ENCODE results near the gene IQCK. TPM values are rescaled to one million over a fixed set of nuclear protein-coding genes. Genes with fewer than 3 reads are reported as not detected.
"Not testable (repeated sequence)": the region's sequence is repeated elsewhere in the genome, so short reads cannot be mapped to it uniquely, and the experiment has no call there.

The IQCK gene
- total RNA-seq, 2 experiments from 2014 or later = 1.6 to 2.1 TPM

DNA sequence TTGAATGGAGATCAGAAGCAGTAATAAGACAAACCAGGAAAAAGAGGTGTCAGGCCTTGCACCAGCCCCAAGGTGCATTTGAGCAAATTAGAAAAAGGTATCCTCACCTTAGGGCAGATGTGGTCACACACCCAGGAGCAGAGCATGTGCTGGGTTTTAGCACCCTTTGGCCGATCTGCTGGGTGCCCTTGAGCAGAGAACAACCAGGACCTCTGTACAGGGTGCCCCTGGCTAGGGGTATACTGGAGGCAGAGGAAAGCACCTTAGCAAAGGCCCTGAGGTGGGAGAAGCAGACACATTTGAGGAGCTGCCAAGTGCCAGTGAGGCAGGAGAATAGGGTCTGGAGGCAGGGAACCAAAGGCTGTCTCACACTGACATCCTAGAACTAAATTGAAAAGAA, 67.0 kb downstream of the IQCK start:
- H3K4me3 Mint-ChIP-seq = no peak overlapping the region
- ATAC-seq (ENCODE audit: low read depth) (no peak), DNase-seq (no peak)
- POLR2A ChIA-PET = no interaction called here
- no peaks in the 10 kb centered on the region for H3K27me3 Mint-ChIP-seq
- H3K4me1 Mint-ChIP-seq = no peaks in the 10 kb centered on the region
- H3K36me3 Mint-ChIP-seq = no peaks in the 10 kb centered on the region
- H3K9me3 Mint-ChIP-seq = no peaks in the 10 kb centered on the region
- no peak overlapping the region for H3K27ac Mint-ChIP-seq

DNA sequence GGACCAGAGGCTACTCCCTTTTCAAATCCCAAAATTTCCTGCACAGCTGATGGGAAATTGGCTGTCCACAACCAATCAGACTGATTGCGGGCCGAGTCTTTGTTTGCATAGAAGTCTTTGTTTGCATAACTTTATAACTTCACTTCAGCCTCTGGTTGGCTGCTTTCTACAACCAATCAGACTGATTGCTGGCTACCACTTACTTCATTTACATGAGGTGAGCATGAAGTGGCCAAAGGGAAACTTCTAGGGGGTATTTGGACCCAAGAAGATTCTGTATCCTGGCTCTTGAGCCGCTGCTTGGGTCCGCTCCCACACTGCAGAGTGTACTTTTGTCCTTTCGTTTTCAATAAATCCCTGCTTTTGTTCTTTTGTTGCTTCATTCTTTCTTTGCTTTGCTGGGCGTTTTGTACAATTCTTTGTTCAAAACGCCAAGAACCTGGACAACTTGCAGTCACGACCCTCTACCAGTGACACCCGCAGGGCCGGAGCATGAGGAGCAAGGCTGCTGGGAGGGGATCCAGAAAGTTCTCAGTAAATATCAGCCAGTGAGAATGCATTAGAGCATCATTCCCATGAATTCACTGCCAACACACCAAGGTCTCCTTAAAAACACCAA, 67.5 kb downstream of the IQCK start:
- no peak overlapping the region for H3K27ac Mint-ChIP-seq
- H3K36me3 Mint-ChIP-seq = no peaks in the 10 kb centered on the region
- POLR2A ChIA-PET = no interaction called here
- no peaks in the 10 kb centered on the region for H3K4me1 Mint-ChIP-seq
- DNase-seq (no peak), ATAC-seq (ENCODE audit: low read depth) (no peak)
- no peak overlapping the region for H3K4me3 Mint-ChIP-seq
- H3K27me3 Mint-ChIP-seq = no peaks in the 10 kb centered on the region
- no peaks in the 10 kb centered on the region for H3K9me3 Mint-ChIP-seq

DNA sequence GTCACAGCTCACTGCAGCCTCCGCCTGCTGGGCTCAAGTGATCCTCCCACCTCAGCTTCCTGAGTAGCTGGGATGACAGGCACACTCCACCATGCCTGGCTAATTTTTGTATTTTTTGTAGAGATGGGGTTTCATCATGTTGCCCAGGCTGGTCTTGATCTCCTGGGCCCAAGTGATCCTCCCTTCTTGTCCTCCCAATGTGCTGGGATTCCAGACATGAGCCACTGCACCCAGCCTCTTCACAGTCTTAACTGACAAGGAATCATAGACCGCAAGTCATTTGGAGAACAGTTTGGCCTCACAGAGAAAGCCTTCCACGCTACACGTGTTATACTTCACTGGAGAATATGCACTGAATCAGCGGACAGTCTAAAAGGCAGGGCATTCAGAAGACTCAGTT, 83.3 kb downstream of the IQCK start:
- H3K27me3 Mint-ChIP-seq; H3K9me3 Mint-ChIP-seq; H3K27ac Mint-ChIP-seq; DNase-seq; ATAC-seq (ENCODE audit: low read depth); H3K4me3 Mint-ChIP-seq; POLR2A ChIA-PET: not testable (repeated sequence)
- Mint-ChIP-seq H3K4me1 (peaks cover 18% of the 10 kb centered on the region), H3K36me3 (peaks cover 13% of the 10 kb centered on the region)

DNA sequence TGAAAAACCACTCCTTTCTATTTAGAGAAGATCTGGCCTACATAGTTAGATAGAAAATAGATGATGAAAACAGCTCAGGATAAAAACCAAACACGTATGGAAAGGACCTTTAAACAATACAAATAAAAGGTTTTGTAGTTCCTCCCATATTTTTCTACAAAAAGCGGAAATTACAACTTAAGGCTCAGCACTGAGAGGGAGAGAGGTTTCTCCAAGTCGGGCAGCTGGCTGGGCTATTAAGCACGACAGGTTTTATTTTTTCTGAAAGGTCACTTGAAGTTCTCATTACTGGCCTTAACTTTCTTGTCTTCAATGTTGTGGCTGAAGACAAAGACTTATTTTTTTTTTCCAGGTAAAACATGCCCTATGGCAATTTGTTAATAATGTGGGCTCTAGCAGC, 83.8 kb downstream of the IQCK start:
- ATAC-seq (ENCODE audit: low read depth); H3K27me3 Mint-ChIP-seq; H3K9me3 Mint-ChIP-seq; DNase-seq; H3K27ac Mint-ChIP-seq; POLR2A ChIA-PET; H3K4me3 Mint-ChIP-seq: not testable (repeated sequence)
- Mint-ChIP-seq H3K36me3 (peaks cover 13% of the 10 kb centered on the region), H3K4me1 (peaks cover 18% of the 10 kb centered on the region)

DNA sequence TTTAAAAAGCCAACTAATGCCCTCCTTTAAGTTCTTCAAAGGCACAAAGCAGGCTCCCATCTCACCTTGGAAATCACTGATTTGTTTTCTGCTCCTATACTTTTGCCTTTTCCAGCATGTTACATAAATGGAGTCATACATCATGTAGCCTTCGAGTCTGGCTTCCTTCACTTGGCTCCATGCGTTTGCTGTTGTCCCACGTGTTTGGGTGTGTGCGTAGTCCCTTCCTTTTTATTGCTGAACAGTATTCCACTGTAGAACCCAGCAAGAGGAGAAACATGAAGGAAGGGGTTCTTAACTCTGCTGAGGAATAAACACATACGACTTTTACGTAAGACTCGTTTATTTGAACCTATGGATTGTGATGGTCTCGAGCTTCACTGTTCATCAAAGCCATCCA, 84.5 kb downstream of the IQCK start:
- Mint-ChIP-seq H3K27ac (no peak overlapping the region), H3K4me1 (peaks cover 18% of the 10 kb centered on the region), H3K9me3 (peaks cover 9% of the 10 kb centered on the region), H3K4me3 (no peak overlapping the region), H3K36me3 (peaks cover 18% of the 10 kb centered on the region), H3K27me3 (no peaks in the 10 kb centered on the region)
- DNase-seq (no peak), ATAC-seq (ENCODE audit: low read depth) (no peak)
- POLR2A ChIA-PET = no interaction called here

DNA sequence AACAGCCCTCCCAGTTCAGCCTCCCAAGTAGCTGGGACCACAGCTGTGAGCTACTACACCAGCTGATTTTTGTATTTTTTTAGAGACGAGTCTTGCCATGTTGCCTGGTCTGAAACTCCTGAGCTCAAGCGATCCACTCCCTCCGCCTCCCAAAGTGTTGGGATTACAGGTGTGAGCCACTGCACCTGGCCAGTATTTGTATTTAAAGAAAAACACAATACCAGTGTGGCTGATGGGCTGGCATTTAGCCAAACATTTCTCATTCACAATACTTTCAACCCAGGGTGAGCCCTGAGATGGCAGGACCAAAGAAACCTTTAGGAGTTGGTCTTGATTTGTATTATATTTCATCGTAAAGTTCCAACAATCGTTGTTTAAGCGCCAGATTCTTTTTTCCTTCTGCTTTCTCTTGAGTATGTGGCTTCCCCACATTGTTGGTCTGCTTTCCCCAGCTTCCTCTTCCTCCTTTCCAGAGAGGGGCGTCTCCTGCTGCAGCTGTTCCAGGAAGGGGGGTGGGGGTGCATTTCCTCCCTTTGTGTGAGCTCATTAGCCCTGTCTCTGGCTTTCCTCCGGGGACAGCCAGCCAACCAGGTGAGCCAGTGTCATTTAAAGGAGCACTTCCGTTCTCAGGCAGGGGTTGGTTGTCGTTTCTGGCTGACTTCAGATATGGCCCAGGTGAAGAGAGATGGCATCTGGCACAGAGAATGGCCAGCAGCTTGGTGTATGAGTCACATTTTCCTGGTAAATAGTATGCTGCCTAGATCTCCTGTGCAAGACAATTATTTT, 86.7 kb downstream of the IQCK start:
- H3K27me3 Mint-ChIP-seq = peaks cover 3% of the 10 kb centered on the region
- peak overlapping the region; percentile 90 for H3K27ac Mint-ChIP-seq
- peak; percentile 95 for ATAC-seq (ENCODE audit: low read depth)
- POLR2A ChIA-PET = no interaction called here
- H3K4me1 Mint-ChIP-seq = peaks cover 32% of the 10 kb centered on the region
- H3K4me3 Mint-ChIP-seq = peak overlapping the region; percentile 73
- H3K9me3 Mint-ChIP-seq = peaks cover 9% of the 10 kb centered on the region
- H3K36me3 Mint-ChIP-seq = peaks cover 18% of the 10 kb centered on the region
- peak; percentile 56 for DNase-seq

DNA sequence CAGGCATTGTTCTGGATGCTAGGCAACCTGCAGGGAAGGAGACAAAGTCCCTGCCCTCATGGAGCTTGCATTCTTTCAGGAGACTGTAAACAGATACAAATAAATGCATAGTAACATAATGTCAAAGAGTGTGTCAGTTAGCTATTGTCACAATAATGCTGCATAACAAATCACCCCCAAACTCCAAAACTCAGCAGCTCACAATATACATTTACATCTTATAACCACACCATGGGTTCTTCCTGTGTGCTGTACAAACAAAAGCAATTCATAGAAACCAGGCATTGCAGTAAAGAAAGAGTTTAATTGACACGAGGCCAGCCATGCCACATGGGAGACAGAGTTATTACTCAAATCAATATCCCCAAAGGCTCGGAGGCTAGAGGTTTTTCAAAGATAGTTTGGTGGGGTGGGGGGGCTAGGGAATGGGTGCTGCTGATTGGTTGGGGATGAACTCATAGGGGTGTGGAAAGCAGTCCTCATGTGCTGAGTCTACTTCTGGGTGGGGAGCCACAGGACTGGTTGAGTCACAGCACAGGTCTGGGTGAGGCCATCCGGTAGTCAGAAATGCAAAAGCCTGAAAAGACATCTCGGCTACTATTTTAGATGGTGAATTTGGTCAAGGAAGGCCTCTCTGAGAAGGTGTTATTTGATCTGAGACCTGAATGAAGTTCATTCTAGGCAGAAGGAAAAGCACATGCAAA, 87.5 kb downstream of the IQCK start:
- ATAC-seq (ENCODE audit: low read depth) (no peak), DNase-seq (no peak)
- H3K4me3 Mint-ChIP-seq = peak overlapping the region; percentile 73
- H3K27ac Mint-ChIP-seq = peak overlapping the region; percentile 90
- peaks cover 9% of the 10 kb centered on the region for H3K9me3 Mint-ChIP-seq
- H3K27me3 Mint-ChIP-seq = peaks cover 3% of the 10 kb centered on the region
- peaks cover 32% of the 10 kb centered on the region for H3K4me1 Mint-ChIP-seq
- POLR2A ChIA-PET = interaction anchor here (0.6 kb wide), 1 partner anchor 52 kb away, joined by 4 read pairs; no protein-coding TSS in a partner anchor
- H3K36me3 Mint-ChIP-seq = peaks cover 18% of the 10 kb centered on the region

DNA sequence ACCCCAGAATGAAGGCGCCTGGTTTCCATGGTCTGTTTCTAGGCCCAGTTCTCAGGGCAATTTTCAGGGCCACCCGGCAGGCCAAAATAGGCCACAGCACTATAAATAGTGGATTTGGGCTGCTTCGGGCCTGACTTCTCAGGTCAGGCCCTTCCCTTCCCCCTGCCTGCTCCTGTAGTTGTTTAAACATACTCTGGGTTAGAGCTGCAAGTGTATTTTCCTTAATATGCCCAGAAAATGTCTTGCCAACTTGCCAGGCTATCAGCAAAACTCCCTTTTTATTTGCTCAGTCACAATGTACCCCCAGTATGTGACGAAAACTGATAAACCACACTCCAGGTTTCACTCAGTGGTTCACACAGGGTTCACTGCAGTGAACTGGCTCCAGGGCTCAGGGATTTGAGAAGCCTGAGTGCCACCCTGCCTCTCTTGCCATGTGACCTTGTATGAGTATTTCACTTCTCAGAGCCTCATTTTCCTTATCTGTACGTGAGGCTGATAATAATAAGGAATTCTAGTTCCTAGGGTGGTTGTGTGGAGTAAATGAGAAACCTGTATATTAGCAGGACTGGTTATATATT, 90.1 kb downstream of the IQCK start:
- no peak overlapping the region for H3K27ac Mint-ChIP-seq
- peaks cover 32% of the 10 kb centered on the region for H3K4me1 Mint-ChIP-seq
- peaks cover 3% of the 10 kb centered on the region for H3K27me3 Mint-ChIP-seq
- H3K4me3 Mint-ChIP-seq = no peak overlapping the region
- DNase-seq = no peak
- H3K9me3 Mint-ChIP-seq = peaks cover 14% of the 10 kb centered on the region
- peaks cover 18% of the 10 kb centered on the region for H3K36me3 Mint-ChIP-seq
- no peak for ATAC-seq (ENCODE audit: low read depth)
- POLR2A ChIA-PET = no interaction called here

DNA sequence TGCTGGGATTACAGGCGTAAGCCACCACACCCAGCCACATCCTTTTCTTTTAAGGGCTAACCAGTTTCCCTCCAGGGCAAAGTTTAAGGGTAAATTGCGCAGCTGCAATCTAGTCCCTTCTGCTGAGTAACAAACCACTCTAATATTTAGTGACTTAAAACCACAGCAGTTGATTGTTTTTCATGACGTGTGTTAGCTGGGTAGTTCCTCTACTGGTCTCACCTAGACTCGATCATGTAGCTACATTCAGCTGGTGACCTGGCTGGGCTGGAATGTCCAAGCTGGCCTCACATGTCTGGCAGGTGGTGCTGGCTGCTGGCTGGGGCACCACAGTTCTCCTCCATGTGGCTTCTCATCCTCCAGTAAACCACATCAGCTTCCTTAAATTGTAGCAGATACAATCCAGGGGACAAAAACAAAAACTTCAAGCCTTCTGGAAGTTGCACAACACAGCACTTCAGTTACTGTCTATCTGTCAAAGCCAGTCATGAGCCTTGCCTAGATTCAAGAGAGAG, 91.1 kb downstream of the IQCK start:
- ATAC-seq (ENCODE audit: low read depth) (no peak), DNase-seq (no peak)
- POLR2A ChIA-PET = no interaction called here
- Mint-ChIP-seq H3K9me3 (peaks cover 18% of the 10 kb centered on the region), H3K4me1 (peaks cover 31% of the 10 kb centered on the region), H3K4me3 (no peak overlapping the region), H3K27ac (no peak overlapping the region), H3K27me3 (peaks cover 3% of the 10 kb centered on the region), H3K36me3 (peaks cover 18% of the 10 kb centered on the region)

DNA sequence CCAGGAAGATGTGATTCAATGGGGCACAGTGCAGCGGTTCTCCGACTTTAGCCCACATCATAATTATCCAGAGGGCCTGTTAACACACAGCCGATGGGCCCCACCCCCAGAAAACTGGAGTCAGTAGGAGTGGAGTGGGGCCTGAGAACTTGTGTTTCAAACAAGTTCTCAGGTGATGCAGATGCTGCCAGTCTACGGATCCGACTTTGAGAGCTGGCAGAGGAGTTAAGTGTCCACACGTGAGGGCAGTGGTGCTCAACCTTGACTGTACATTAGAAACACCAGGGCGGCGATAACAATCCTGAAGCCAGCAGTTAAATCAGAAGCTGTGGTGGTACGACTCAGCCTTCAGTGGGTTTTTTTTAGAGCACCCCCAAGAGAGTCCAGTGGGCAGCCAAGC, 91.6 kb downstream of the IQCK start:
- peaks cover 26% of the 10 kb centered on the region for H3K4me1 Mint-ChIP-seq
- POLR2A ChIA-PET = no interaction called here
- peaks cover 18% of the 10 kb centered on the region for H3K36me3 Mint-ChIP-seq
- H3K27ac Mint-ChIP-seq = no peak overlapping the region
- no peak overlapping the region for H3K4me3 Mint-ChIP-seq
- DNase-seq (no peak), ATAC-seq (ENCODE audit: low read depth) (no peak)
- H3K27me3 Mint-ChIP-seq = peaks cover 3% of the 10 kb centered on the region
- peaks cover 18% of the 10 kb centered on the region for H3K9me3 Mint-ChIP-seq

DNA sequence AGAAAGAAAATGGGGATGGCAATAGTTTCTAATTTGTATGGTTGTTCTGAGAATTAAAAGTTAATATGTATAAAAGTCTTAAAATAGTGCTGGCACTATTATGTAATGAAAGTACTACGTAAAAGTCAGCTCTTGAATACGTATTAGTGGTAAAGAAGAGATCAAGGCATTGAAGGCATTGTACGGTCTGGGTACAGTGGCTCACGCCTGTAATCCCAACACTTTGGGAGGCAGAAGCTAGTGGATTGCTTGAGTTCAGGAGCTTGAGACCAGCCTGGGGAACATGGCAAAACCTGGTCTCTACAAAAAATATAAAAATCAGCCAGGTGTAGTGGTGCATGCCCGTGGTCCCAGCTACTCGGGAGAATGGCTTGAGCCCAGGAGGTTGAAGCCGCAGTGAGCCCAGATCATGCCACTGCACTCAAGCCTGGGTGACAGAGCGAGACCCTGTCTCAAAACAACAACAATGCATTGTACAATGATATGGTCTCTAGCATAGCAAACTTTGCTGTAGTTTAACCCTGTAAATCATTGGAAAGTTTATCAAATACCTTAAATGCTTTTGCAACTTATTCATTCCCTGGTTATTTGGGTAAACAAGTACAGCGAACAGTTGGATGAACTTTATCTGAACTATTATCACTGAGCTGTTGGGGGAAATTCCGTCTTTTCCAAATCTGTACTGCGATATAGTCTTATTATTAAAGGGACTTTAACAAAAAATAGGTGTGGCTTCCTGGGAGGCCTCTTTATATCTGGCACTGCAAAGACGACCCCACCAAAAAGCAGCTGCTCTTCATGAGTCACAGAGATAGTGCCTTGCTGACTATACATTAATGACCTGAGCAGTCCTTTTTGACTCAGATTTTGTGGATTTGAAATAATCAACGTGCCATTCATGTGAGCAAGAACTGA, 93.0 kb downstream of the IQCK start:
- H3K27me3 Mint-ChIP-seq = peaks cover 3% of the 10 kb centered on the region
- peaks cover 14% of the 10 kb centered on the region for H3K9me3 Mint-ChIP-seq
- DNase-seq (no peak), ATAC-seq (ENCODE audit: low read depth) (no peak)
- POLR2A ChIA-PET = no interaction called here
- no peak overlapping the region for H3K4me3 Mint-ChIP-seq
- H3K4me1 Mint-ChIP-seq = peaks cover 14% of the 10 kb centered on the region
- peaks cover 4% of the 10 kb centered on the region for H3K36me3 Mint-ChIP-seq
- H3K27ac Mint-ChIP-seq = no peak overlapping the region

DNA sequence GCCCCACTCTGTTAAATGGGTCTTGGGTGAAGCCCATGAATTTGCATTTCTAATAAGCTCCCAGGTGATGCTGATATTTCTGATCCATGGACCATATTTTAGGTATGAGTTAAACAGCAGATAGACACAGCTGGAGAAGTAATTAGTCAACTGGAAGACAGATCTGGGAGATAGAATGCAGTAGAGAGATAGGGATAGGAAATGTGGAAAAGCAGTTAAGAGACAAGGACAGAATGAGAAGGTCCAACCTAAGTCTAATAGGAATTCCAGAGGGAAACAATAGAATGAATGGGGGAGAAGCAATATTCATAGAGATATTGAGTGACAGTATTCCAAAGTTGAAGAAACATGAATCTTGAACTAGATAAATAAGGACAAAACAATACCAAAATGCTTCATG, 94.9 kb downstream of the IQCK start:
- Mint-ChIP-seq H3K4me1 (peaks cover 14% of the 10 kb centered on the region), H3K4me3 (no peak overlapping the region), H3K36me3 (no peaks in the 10 kb centered on the region), H3K9me3 (peaks cover 8% of the 10 kb centered on the region), H3K27me3 (peaks cover 5% of the 10 kb centered on the region), H3K27ac (no peak overlapping the region)
- DNase-seq (no peak), ATAC-seq (ENCODE audit: low read depth) (no peak)
- POLR2A ChIA-PET = no interaction called here

DNA sequence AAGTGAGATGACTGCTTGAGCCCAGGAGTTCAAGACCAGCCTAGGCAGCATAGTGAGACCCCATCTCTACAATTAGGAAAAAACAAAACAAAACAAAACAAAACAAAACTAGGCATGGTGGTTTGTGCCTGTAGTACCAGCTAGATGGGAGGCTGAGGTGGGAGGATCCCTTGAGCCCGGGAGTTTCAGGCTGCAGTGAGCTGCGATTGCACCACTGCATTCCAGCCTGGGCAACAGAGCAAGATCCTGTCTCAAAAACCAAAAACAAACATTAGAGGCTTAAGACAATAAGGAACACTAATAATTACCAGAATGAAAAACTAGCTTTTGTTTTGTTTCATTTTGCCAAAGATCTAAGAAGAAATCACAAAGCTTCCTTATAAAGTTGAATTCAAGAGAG, 97.3 kb downstream of the IQCK start:
- Mint-ChIP-seq H3K36me3 (no peaks in the 10 kb centered on the region), H3K27me3 (peaks cover 4% of the 10 kb centered on the region), H3K4me1 (no peaks in the 10 kb centered on the region), H3K4me3 (no peak overlapping the region), H3K27ac (no peak overlapping the region), H3K9me3 (peaks cover 8% of the 10 kb centered on the region)
- POLR2A ChIA-PET = no interaction called here
- DNase-seq (no peak), ATAC-seq (ENCODE audit: low read depth) (no peak)

Data from activated naive CD8-positive, alpha-beta T cell treated with anti-CD3 and anti-CD28 coated beads, Interleukin-2, amount 10 ng/mL, durations not matched to agents 7 days and 5 days (primary cell).